ENCODE measurements around the gene PCNP.

PCNP gene

DNA sequence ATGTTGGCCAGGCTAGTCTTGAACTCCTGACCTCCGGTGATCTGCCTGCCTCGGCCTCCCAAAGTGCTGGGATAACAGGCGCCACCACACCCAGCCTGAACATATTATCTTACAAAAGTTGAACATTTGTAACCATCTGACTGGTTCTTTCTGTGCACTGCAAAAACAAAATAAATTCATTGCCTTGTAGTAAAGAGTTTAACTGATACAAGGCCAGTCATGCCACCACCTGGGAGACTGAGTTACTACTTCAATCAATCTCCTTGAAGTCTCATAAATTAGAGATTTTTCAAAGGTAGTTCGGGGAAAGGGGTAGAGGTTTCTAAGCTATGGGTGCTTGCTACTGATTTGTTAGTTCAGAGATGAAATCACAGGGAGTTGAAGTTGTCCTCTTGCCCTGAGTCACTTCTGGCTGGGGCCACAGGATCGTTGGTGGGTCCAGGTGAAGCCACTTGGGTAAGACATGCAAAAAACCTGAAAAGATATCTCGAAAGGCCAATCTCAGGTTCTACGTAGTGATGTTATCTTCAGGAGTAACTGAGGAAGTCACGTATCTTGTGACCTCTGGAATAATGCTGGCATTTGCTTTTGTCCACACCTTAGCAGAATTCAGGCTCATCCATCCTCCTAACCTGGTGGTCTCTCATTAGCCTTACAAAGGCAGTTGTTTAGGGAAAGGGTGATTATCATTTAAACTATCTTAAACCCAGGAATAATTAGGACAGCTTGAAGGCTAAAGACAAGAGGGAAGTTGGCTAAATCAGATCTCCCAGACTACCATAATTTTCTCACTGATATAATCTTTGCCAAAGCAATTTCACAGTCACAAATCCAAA lies 69.2 kb downstream of the PCNP start:
- H3K27me3 Mint-ChIP-seq (ENCODE audit: low read depth): no peaks in the 10 kb centered on the region
- peaks cover 7% of the 10 kb centered on the region for H3K36me3 Mint-ChIP-seq (ENCODE audit: low read depth)
- TF ChIP-seq, protein P1, sequence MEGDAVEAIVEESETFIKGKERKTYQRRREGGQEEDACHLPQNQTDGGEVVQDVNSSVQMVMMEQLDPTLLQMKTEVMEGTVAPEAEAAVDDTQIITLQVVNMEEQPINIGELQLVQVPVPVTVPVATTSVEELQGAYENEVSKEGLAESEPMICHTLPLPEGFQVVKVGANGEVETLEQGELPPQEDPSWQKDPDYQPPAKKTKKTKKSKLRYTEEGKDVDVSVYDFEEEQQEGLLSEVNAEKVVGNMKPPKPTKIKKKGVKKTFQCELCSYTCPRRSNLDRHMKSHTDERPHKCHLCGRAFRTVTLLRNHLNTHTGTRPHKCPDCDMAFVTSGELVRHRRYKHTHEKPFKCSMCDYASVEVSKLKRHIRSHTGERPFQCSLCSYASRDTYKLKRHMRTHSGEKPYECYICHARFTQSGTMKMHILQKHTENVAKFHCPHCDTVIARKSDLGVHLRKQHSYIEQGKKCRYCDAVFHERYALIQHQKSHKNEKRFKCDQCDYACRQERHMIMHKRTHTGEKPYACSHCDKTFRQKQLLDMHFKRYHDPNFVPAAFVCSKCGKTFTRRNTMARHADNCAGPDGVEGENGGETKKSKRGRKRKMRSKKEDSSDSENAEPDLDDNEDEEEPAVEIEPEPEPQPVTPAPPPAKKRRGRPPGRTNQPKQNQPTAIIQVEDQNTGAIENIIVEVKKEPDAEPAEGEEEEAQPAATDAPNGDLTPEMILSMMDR (IDR thresholded peaks at IDR 0.05; ENCODE audit: unreplicated experiment in 3 of 3): no peak
- H3K4me1 Mint-ChIP-seq: no peaks in the 10 kb centered on the region
- peaks cover 2% of the 10 kb centered on the region for H3K9me3 Mint-ChIP-seq
- H3K27ac Mint-ChIP-seq: no peak overlapping the region
- H3K4me3 Mint-ChIP-seq: no peak overlapping the region
